AG04449 (cell line): ENCODE results near the gene ZCCHC3.

Experiments used
- CTCF ChIA-PET: fragments of 350-600 bp; formaldehyde crosslinking; extraction: SDS; loops from one replicate; lab custom pipeline; 2021; ENCODE audit warnings: antibody characterized with exemption; lab: Yijun Ruan, JAX
- POLR2A ChIA-PET: fragments of 400-600, 350-600 bp; formaldehyde crosslinking; extraction: SDS; loops from one replicate; lab custom pipeline; 2020; ENCODE audit warnings: antibody characterized with exemption, inconsistent platforms; lab: Yijun Ruan, JAX
- DNase-seq: peaks from one replicate; pipeline ENCODE4 v3.0.0-alpha.2; 2010; ENCODE audit warnings: low read depth, low spot score
- H3K4me3 ChIP-seq: 2 replicates; pipeline ENCODE4 v1.5.1; 2011; ENCODE audit warnings: low read depth, mild to moderate bottlenecking, control low read depth, low read length
- TF ChIP-seq, protein P1 (sequence below): IDR thresholded peaks from one replicate; pipeline ENCODE4 v1.5.1; 2011; ENCODE audit warnings: mild to moderate bottlenecking, moderate library complexity, low read length, control low read depth, inconsistent platforms; ENCODE audit not compliant: insufficient read depth; ENCODE audit errors: missing control alignments

Gene ZCCHC3

DNA sequence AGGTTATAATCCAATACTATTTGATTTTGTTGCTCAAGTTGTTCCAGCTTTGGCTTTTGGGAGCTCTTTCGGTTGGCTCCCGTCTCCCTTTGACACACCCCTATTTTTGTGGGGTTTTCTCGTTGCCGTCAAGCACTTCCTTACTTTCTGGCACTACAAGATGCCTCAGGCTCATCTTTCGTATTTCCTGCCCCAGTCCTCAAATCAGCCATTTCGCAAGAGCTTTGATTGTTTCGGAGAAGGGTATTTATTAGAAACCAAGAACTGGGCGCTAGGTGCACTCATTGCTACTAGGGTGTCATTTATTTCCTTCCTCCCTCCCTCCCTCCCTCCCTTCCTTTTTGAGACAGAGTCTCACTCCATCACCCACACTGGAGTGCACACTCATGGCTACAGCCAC, 14.7 kb downstream of the ZCCHC3 start:
- POLR2A ChIA-PET, result interaction anchor here (1.2 kb wide), 1 partner anchor 12 kb away, joined by 5 read pairs; no protein-coding TSS in a partner anchor
- CTCF ChIA-PET, result interaction anchor here (0.8 to 1.8 kb wide), 3 partner anchors 10 to 18 kb away, joined by 5 to 6 read pairs (median 6); no protein-coding TSS in a partner anchor
- no peak overlapping the region for H3K4me3 ChIP-seq
- no peak for DNase-seq
- TF ChIP-seq, protein P1, sequence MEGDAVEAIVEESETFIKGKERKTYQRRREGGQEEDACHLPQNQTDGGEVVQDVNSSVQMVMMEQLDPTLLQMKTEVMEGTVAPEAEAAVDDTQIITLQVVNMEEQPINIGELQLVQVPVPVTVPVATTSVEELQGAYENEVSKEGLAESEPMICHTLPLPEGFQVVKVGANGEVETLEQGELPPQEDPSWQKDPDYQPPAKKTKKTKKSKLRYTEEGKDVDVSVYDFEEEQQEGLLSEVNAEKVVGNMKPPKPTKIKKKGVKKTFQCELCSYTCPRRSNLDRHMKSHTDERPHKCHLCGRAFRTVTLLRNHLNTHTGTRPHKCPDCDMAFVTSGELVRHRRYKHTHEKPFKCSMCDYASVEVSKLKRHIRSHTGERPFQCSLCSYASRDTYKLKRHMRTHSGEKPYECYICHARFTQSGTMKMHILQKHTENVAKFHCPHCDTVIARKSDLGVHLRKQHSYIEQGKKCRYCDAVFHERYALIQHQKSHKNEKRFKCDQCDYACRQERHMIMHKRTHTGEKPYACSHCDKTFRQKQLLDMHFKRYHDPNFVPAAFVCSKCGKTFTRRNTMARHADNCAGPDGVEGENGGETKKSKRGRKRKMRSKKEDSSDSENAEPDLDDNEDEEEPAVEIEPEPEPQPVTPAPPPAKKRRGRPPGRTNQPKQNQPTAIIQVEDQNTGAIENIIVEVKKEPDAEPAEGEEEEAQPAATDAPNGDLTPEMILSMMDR, result no peak

DNA sequence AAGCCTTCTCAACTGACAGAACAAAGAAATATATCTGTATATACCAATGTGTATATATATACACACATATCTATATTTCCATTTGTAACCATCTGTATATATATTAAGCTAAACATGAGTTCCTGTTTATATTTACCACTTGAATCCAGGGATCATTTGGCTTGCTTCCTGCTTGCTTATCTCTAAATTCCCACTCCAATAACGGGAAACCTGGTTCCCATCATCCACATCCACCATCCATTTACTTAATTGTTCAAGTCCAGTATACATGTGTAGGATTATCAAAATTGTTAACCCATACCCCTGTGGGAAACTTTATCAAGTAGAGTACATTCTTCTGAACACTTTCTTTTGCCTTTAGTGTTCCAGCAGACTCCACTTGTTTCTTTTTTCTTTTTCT, 15.5 kb downstream of the ZCCHC3 start:
- no peak for DNase-seq
- TF ChIP-seq, protein P1, result no peak
- H3K4me3 ChIP-seq, result no peak overlapping the region
- ChIA-PET CTCF (interaction anchor here (1.4 to 1.8 kb wide), 2 partner anchors 10 to 18 kb away, joined by 5 to 6 read pairs; no protein-coding TSS in a partner anchor), POLR2A (no interaction called here)

DNA sequence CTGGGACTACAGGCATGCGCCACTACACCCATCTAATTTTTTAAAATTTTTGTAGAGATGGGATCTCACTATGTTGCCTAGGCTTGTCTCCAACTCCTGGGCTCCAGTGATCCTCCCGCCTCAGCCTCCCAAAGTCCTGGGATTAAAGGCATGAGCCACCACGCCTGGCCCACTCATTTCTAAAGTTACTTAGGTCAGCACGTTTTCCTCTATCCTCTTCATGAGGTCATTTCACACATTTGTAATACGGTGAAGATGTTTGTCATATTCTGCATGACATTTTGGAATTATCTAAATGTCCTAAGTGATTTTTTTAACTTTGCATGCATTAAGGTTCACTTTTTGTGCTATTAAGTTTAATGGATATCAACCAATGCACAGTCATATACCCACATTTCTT, 16.0 kb downstream of the ZCCHC3 start:
- ChIA-PET POLR2A (no interaction called here), CTCF (interaction anchor here (1.8 kb wide), 1 partner anchor 9 kb away, joined by 6 read pairs; no protein-coding TSS in a partner anchor)
- H3K4me3 ChIP-seq, result no peak overlapping the region
- DNase-seq, result no peak
- TF ChIP-seq, protein P1, result no peak

DNA sequence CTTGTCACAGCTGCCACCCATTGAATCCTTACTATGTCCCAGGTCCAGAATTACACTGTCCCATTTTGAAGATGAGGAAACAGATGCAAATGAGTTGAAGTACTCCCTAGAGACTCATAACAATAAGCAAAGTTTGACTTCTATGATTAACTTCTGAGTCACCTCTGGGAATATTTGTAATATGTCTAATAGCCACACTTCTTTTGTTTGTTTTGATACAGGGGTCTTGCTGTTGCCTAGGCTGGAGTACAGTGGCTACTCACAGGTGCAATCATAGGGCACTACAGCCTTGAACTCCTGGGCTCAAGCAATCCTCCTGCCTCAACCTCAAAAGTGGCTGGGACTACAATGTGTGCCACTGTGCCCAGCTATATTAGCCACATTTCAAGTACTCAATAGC, 16.6 kb downstream of the ZCCHC3 start:
- CTCF ChIA-PET, result no interaction called here
- POLR2A ChIA-PET, result no interaction called here
- no peak for DNase-seq
- TF ChIP-seq, protein P1, result no peak
- no peak overlapping the region for H3K4me3 ChIP-seq

DNA sequence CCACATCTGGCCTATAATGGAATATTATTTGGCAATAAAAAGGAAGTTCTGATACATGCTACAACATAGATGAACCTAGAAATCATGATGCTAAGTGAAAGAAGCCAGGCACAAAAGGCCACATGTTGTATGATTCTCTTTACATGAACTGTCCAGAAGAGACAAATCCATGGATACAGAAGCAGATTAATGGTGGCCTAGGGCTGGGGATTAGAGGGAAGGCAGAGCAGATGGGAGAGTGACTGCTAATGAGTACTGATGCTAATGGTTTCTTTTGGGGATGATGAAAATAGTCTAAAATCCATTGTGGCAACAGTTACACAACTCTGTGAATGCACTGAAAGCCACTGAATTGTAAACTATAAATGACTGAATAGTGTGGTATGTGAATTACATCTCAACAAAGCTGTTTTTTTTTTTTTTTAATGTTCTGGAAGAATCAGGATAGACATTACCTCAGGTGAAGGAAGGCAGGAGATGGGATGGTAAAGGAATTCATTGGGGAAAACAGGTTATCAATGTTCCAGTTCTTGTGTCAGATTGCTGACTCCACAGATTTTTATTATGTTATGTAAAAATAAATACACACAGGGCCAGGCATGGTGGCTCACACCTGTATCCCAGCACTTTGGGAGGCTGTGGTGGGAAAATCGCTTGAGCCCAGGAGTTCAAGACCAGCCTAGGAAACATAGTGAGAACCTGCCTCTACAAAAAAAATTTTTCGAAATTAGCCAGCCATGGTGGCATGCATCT, 19.1 kb downstream of the ZCCHC3 start:
- CTCF ChIA-PET, result interaction anchor here (0.6 kb wide), 1 partner anchor 97 kb away, joined by 3 read pairs; no protein-coding TSS in a partner anchor

More for the DNA sequence above, 19.1 kb downstream of the ZCCHC3 start:
- POLR2A ChIA-PET, result no interaction called here
- TF ChIP-seq, protein P1, result no peak
- H3K4me3 ChIP-seq, result no peak overlapping the region
- no peak for DNase-seq
